NB4 (cell line): ENCODE results near the gene CECR2.

Experiments used
- DNase-seq: peaks from one replicate; pipeline ENCODE4 v3.0.0; 2010; ENCODE audit warnings: low read depth
- H3K4me3 ChIP-seq: one replicate; pipeline ENCODE4 v1.5.1; 2011; ENCODE audit warnings: mild to moderate bottlenecking, low read depth, low read length, moderate library complexity
- CTCF ChIP-seq: IDR thresholded peaks from one replicate; pipeline ENCODE4 v1.5.1; 2012; ENCODE audit warnings: low read depth, low read length
- MAX ChIP-seq: IDR thresholded peaks from 2 replicates; pipeline ENCODE4 v1.6.1; 2011; ENCODE audit warnings: low read depth, low read length
- MYC ChIP-seq: IDR thresholded peaks from 2 replicates; pipeline ENCODE4 v1.6.1; 2011; ENCODE audit warnings: low read depth, low read length
- POLR2A ChIP-seq: IDR thresholded peaks from 2 replicates; pipeline ENCODE4 v1.6.1; 2011; ENCODE audit warnings: mild to moderate bottlenecking; ENCODE audit not compliant: insufficient read length; ENCODE audit errors: extremely low read depth

Gene CECR2

GRCh38 chr22:17588606-17589005 is 219.3 kb downstream of the CECR2 start:
- TF ChIP-seq MYC: no peak
- no peak for TF ChIP-seq CTCF
- TF ChIP-seq MAX: no peak
- no peak for TF ChIP-seq POLR2A
- no peak overlapping the region for H3K4me3 ChIP-seq
- no peak for DNase-seq

- TF ChIP-seq POLR2A: no peak
- TF ChIP-seq CTCF: no peak
- TF ChIP-seq MAX: no peak
- TF ChIP-seq MYC: no peak
- DNase-seq: no peak
- H3K4me3 ChIP-seq: no peak overlapping the region
Observed at GRCh38 chr22:17589810-17590375, 220.6 kb downstream of the CECR2 start.

GRCh38 chr22:17590586-17590985 is 221.3 kb downstream of the CECR2 start:
- no peak overlapping the region for H3K4me3 ChIP-seq
- TF ChIP-seq MAX (no peak), MYC (no peak), CTCF (no peak), POLR2A (no peak)
- DNase-seq: no peak

- TF ChIP-seq MYC (no peak), MAX (no peak), CTCF (no peak), POLR2A (no peak)
- H3K4me3 ChIP-seq: no peak overlapping the region
- DNase-seq: no peak
Observed at GRCh38 chr22:17592201-17592600, 222.9 kb downstream of the CECR2 start.

GRCh38 chr22:17596226-17596625 is 227.0 kb downstream of the CECR2 start:
- TF ChIP-seq MAX: no peak
- TF ChIP-seq MYC: no peak
- TF ChIP-seq CTCF: no peak
- TF ChIP-seq POLR2A: no peak
- H3K4me3 ChIP-seq: no peak overlapping the region
- no peak for DNase-seq

- H3K4me3 ChIP-seq: no peak overlapping the region
- TF ChIP-seq CTCF (no peak), MAX (no peak), MYC (no peak), POLR2A (no peak)
- DNase-seq: no peak
Observed at GRCh38 chr22:17597217-17597616, 228.0 kb downstream of the CECR2 start.
